Ovary (tissue), 9 donors: Measurements from ENCODE around the gene TRIP11. TPM values are rescaled to one million over a fixed set of nuclear protein-coding genes. Genes with fewer than 3 reads are reported as not detected.

Experiments used
- DNase-seq, 5 donors: peaks; one replicate each; pipeline ENCODE4 v3.0.0-alpha.2; 2019 to 2020
- H3K27ac ChIP-seq, 2 donors: fragments of 200-600 bp; one replicate each; pipeline versions ENCODE4 v1.5.1 to v1.8.0; 2019 to 2022
- H3K27me3 ChIP-seq: fragments of 200-600 bp; one replicate; pipeline ENCODE4 v1.8.0; 2022
- H3K36me3 ChIP-seq: fragments of 200-600 bp; sonication (generic); one replicate; pipeline ENCODE4 v1.5.1; 2019
- H3K4me1 ChIP-seq: one replicate; pipeline ENCODE4 v1.8.1; 2013; ENCODE audit warnings: mild to moderate bottlenecking, moderate library complexity; ENCODE audit not compliant: insufficient read depth
- H3K4me3 ChIP-seq: fragments of 200-600 bp; sonication (generic); one replicate; pipeline ENCODE4 v1.5.1; 2017
- H3K9me3 ChIP-seq, 2 donors: fragments of 200-600 bp in 1 of 2; sonication (generic) in 1 of 2; one replicate each; pipeline versions ENCODE4 v1.5.1 to v1.8.1; 2013 to 2019; ENCODE audit warnings: mild to moderate bottlenecking in 1 of 2, moderate library complexity in 1 of 2
- EP300 ChIP-seq: sonication (generic); formaldehyde crosslinking; IDR thresholded peaks from one replicate; pipeline ENCODE4 v1.6.1; 2017; ENCODE audit warnings: antibody characterized with exemption
- POLR2A ChIP-seq: fragments of 450-650 bp; IDR thresholded peaks from one replicate; pipeline ENCODE4 v1.6.1; 2017; ENCODE audit warnings: antibody characterized with exemption, mild to moderate bottlenecking, moderate library complexity
- WGBS, 3 donors: extraction: QIAGEN DNeasy Blood & Tissue Kit in 1 of 3; methylation state at CpG; one replicate each; pipeline versions ENCODE4 v1.1.5 to v1.1.7; 2013 to 2017; 5-methylcytosine and 5-hydroxymethylcytosine counted together
- intact Hi-C, 4 donors: fragments of 100-400 bp; cut with DNase I; formaldehyde crosslinking; loops; one replicate each; pipeline versions ENCODE4 v1.11.0 to v1.15.1; 2022 to 2023
- polyA plus RNA-seq, 2 donors: library from polyadenylated mRNA; stranded (reverse); fragments of 200-250 nt in 1 of 2; fragments of 350-450 nt in 1 of 2; fragmentation: Illumina TruSeq in 1 of 2; extraction: RNeasy Lipid Tissue Mini Kit (QIAGEN cat#74804) in 1 of 2; gene quantifications; one replicate each; pipeline ENCODE4 v1.2.3, GENCODE V29; 2013 to 2014
- total RNA-seq, 7 donors: library from RNA; depleted of rRNA in 2 of 7; stranded (reverse); fragments of >200 nt in 2 of 7; fragmentation: NEBNext Ultra II Directional in 3 of 7; extraction: Animal tissue kit (Norgen Biotek cat#: 25700) in 3 of 7; gene quantifications; one replicate each; pipeline versions ENCODE4 v1.1.0 to v1.2.4, GENCODE V29; 2016 to 2023
- TF ChIP-seq, protein P1 (sequence below), 3 donors: fragments of 450-650 bp in 2 of 3; fragments of 200-600 bp in 1 of 3; IDR thresholded peaks; one replicate each; pipeline versions ENCODE4 v1.5.1 to v1.8.0; 2016 to 2022; ENCODE audit warnings: antibody characterized with exemption in 3 of 3, mild to moderate bottlenecking in 1 of 3
- donor health status: DM: no; HTN: no; CAD: no; lungs with moderate emphysema.
- donor health status: DM: no; HTN: no; CAD: no.
- donor health status: Bipolar disorder and iron deficiency.
- donor health status: DM: yes; HTN: yes; CAD: no.
- donor health status: DM: no; HTN: no; CAD: no.
- donor health status: DM: yes; HTN: yes; CAD: no.

Gene TRIP11
- total and polyA plus RNA-seq, 9 donors, result 7.3 to 63.8 (median 49.3) TPM

DNA sequence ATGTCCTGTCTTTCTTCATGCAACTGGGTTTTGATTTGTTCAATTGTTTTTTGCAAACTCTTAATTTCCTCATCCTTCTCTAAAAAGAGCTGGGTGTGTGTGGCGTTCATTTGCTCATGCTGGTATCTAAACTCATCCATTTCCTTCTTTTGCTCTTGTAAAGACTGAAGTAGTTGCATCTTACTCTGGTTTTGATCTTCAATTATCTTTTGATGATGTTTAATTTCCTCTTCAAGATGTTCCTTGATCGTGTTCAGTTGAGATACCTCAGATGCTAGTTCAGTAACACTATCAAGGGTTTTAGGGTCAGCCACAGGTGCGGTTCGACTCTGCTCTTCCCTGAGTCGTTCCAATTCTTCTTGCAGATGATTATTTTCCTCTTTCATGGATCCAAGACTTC lies 34.8 kb downstream of the TRIP11 start:
- WGBS, 3 donors, result 97 to 98% (median 98%) methylated on average over 5 of the region's 5 CpGs
- H3K27ac ChIP-seq, result no peak overlapping the region
- DNase-seq, result no peak
- intact Hi-C loops, result no loop called here
- H3K4me3 ChIP-seq, result no peak overlapping the region
- TF ChIP-seq POLR2A (no peak), EP300 (no peak)
- TF ChIP-seq, protein P1, sequence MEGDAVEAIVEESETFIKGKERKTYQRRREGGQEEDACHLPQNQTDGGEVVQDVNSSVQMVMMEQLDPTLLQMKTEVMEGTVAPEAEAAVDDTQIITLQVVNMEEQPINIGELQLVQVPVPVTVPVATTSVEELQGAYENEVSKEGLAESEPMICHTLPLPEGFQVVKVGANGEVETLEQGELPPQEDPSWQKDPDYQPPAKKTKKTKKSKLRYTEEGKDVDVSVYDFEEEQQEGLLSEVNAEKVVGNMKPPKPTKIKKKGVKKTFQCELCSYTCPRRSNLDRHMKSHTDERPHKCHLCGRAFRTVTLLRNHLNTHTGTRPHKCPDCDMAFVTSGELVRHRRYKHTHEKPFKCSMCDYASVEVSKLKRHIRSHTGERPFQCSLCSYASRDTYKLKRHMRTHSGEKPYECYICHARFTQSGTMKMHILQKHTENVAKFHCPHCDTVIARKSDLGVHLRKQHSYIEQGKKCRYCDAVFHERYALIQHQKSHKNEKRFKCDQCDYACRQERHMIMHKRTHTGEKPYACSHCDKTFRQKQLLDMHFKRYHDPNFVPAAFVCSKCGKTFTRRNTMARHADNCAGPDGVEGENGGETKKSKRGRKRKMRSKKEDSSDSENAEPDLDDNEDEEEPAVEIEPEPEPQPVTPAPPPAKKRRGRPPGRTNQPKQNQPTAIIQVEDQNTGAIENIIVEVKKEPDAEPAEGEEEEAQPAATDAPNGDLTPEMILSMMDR (IDR thresholded peaks at IDR 0.05), result no peak
- H3K27me3 ChIP-seq, result no peaks in the 10 kb centered on the region
- no peaks in the 10 kb centered on the region for H3K4me1 ChIP-seq
- H3K9me3 ChIP-seq, result no peaks in the 10 kb centered on the region
- no peaks in the 10 kb centered on the region for H3K36me3 ChIP-seq

GRCh38 chr14:92004062-92004461 lies 35.8 kb downstream of the TRIP11 start:
- Histone ChIP-seq H3K27me3 (no peaks in the 10 kb centered on the region), H3K27ac (no peak overlapping the region), H3K36me3 (no peaks in the 10 kb centered on the region), H3K9me3 (no peaks in the 10 kb centered on the region), H3K4me3 (no peak overlapping the region), H3K4me1 (no peaks in the 10 kb centered on the region)
- no peak for DNase-seq
- 94 to 96% (median 95%) methylated on average over 2 of the region's 2 CpGs for WGBS, 3 donors
- TF ChIP-seq POLR2A, result no peak
- intact Hi-C loops, result no loop called here

DNA sequence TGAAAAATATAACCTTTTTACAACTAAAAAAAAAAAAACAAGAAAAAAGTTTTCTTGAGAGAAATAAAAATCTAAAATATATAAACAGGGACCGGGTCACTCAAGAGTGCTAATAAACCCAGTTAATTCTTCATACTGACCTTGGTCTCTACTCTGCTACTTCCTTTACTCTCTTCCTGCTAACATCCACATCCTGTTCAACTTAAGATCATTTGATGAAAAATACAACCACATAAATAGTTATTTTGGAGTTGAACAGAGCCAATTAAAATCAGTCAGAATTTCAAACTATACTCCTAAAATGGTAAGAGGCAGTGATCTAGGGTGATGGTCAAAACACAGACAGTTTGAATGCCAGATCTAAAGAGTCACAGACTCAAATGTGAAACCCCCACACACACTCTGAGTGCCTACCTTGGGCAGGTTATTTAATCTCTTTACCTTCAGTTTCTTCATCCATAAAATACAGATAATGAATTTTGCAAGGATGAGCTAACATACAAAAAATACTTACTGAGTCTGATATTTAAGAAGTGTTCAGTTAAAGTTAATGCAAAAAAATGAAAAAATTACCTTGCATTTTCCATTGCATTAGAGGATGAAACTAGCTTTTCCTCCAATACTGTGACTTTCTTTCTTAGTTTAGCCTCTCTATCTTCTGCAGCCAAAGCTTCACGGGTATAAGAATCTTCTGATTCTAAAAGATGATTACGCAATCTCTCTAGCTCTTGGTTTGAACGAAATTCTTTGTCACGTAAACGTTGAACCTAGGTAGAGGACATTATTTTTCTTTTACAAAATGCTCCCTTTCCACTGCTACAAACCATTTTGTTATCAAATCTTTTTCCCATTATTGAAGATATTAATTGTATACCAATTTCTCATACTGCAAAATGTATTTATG lies 40.9 kb downstream of the TRIP11 start:
- 71 to 72% (median 71%) methylated on average over 6 of the region's 6 CpGs for WGBS, 3 donors
- Histone ChIP-seq H3K4me3 (no peak overlapping the region), H3K27ac (no peak overlapping the region), H3K27me3 (no peaks in the 10 kb centered on the region), H3K9me3 (no peaks in the 10 kb centered on the region), H3K36me3 (no peaks in the 10 kb centered on the region), H3K4me1 (no peaks in the 10 kb centered on the region)
- TF ChIP-seq, protein P1 (IDR thresholded peaks at IDR 0.05), result no peak
- no peak for TF ChIP-seq EP300
- no peak for TF ChIP-seq POLR2A
- intact Hi-C loops, result loop anchor here in 1 of 4 donors (10.0 kb wide), 1 partner anchor 344 kb away; no protein-coding TSS in a partner anchor
- no peak for DNase-seq

DNA sequence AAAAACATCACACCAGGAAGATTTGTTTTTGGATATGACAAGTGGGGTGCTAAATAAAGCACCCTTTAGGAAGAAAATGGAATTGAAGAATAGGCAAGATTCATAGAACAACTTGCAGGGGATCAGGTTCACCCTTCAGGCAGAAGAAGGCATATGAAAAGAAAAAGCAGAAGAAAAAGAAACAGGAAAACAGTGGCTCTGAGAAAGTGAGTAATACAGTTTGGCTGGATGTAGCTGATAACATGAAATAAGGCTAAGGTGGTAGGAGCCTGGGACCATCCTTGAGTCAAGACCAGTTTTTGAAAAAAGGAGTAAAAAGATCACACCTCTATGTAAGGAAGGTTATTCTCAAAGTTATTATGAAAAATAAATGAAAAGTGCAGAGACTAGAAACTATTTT lies 42.4 kb downstream of the TRIP11 start:
- H3K9me3 ChIP-seq, result no peaks in the 10 kb centered on the region
- TF ChIP-seq, protein P1 (IDR thresholded peaks at IDR 0.05), result no peak
- no peak for TF ChIP-seq EP300
- TF ChIP-seq POLR2A, result no peak
- H3K27me3 ChIP-seq, result no peaks in the 10 kb centered on the region
- H3K36me3 ChIP-seq, result no peaks in the 10 kb centered on the region
- DNase-seq, result no peak
- intact Hi-C loops, result loop anchor here in 1 of 4 donors (10.0 kb wide), 1 partner anchor 343 kb away; no protein-coding TSS in a partner anchor
- H3K27ac ChIP-seq, result no peak overlapping the region
- H3K4me1 ChIP-seq, result no peaks in the 10 kb centered on the region
- no peak overlapping the region for H3K4me3 ChIP-seq

- H3K4me3 ChIP-seq, result no peak overlapping the region
- H3K27me3 ChIP-seq, result no peaks in the 10 kb centered on the region
- H3K27ac ChIP-seq, result no peak overlapping the region
- H3K9me3 ChIP-seq, result no peaks in the 10 kb centered on the region
- H3K36me3 ChIP-seq, result no peaks in the 10 kb centered on the region
- intact Hi-C loops, result loop anchor here in 1 of 4 donors (10.0 kb wide), 1 partner anchor 342 kb away; no protein-coding TSS in a partner anchor
- no peak for DNase-seq
- WGBS, 3 donors, result 33 to 41% (median 36%) methylated on average over 2 of the region's 2 CpGs
- TF ChIP-seq EP300, result no peak
- no peak for TF ChIP-seq POLR2A
- TF ChIP-seq, protein P1 (IDR thresholded peaks at IDR 0.05), result peak in 2 of 3 donors; percentile 36 to 58
- H3K4me1 ChIP-seq, result no peaks in the 10 kb centered on the region
These were observed 42.9 kb downstream of the TRIP11 start for GRCh38 chr14:91996948-91997371.
